ENCODE measurements around the gene SULT4A1. TPM values are rescaled to one million over a fixed set of nuclear protein-coding genes. Genes with fewer than 3 reads are reported as not detected.

SULT4A1 gene
- total RNA-seq, 1 donor from 2014 or later, result not detected

DNA sequence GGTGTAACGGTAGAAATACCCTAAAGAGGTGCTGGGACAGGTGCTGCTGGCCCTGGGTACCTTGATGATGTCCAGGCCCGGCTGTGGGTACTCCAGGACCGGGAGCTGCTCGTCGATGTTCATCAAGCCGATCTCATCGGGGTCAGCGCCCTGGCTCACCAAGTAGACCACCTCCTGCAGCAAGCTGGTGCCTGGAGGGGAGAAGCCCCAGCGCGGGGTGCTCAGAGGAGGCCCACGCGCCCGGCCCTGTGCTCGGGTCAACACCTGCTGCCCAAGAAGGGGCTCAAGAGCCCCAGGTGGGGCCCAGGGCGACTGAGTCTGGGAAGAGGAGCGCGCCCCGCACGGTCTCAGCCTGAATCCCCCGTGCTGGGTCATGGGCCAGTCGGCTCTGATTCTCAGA is 20.6 kb downstream of the SULT4A1 start:
- Mint-ChIP-seq H3K4me3 (no peak overlapping the region), H3K9me3 (no peaks in the 10 kb centered on the region), H3K4me1 (ENCODE audit: low read depth) (no peaks in the 10 kb centered on the region), H3K27me3 (ENCODE audit: insufficient read depth) (no peaks in the 10 kb centered on the region), H3K27ac (no peak overlapping the region), H3K36me3 (ENCODE audit: low read depth) (no peaks in the 10 kb centered on the region)
- DNase-seq (ENCODE audit: low spot score), result no peak
- intact Hi-C loops (cut with micrococcal nuclease), result no loop called here

DNA sequence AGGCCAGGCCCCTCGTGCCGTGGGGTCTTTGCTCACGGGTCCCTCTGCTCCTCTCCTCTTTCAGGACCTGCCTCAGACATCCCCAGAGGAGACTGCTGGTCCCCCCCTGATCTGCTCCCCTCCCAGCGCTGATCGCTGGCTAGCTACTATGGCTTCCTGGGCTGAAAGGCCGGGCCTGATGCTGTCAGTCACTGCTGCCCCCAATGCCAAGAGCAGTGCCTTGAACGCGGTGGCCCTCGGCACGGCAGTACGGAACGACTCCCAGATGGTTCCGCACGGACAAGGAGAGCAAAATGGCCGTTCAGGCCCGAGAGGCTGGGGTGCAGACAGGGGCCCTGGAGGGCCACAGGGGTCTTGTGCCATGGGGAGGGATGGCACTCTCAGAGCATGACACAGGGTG is 21.5 kb downstream of the SULT4A1 start:
- Mint-ChIP-seq H3K9me3 (no peaks in the 10 kb centered on the region), H3K27me3 (ENCODE audit: insufficient read depth) (no peaks in the 10 kb centered on the region), H3K4me1 (ENCODE audit: low read depth) (no peaks in the 10 kb centered on the region), H3K4me3 (no peak overlapping the region), H3K27ac (no peak overlapping the region), H3K36me3 (ENCODE audit: low read depth) (no peaks in the 10 kb centered on the region)
- DNase-seq (ENCODE audit: low spot score), result no peak
- intact Hi-C loops (cut with micrococcal nuclease), result no loop called here

DNA sequence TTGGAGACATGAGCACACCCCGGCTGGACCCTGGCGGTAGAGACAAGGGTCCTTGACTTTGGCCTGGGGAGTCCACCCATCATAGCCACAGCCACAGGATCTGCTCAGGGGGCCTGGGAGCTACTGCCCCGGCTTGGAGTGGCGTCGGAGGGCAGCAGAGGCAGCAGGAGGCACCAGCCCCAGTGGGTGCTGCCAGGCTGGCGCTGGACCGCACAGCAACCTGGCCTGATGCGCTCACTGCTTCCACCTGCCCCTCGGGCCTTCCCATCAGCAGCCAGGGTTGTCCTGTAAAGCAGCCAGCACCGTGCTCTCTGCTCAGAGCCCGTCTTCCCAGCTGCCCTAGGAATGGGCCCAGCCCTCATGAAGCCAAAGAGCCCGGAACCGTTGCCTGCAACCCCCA is 21.9 kb downstream of the SULT4A1 start:
- DNase-seq (ENCODE audit: low spot score), result no peak
- no peak overlapping the region for H3K27ac Mint-ChIP-seq
- no peaks in the 10 kb centered on the region for H3K9me3 Mint-ChIP-seq
- H3K4me1 Mint-ChIP-seq (ENCODE audit: low read depth), result no peaks in the 10 kb centered on the region
- H3K4me3 Mint-ChIP-seq, result no peak overlapping the region
- intact Hi-C loops (cut with micrococcal nuclease), result no loop called here
- H3K27me3 Mint-ChIP-seq (ENCODE audit: insufficient read depth), result peaks cover 2% of the 10 kb centered on the region
- H3K36me3 Mint-ChIP-seq (ENCODE audit: low read depth), result no peaks in the 10 kb centered on the region

DNA sequence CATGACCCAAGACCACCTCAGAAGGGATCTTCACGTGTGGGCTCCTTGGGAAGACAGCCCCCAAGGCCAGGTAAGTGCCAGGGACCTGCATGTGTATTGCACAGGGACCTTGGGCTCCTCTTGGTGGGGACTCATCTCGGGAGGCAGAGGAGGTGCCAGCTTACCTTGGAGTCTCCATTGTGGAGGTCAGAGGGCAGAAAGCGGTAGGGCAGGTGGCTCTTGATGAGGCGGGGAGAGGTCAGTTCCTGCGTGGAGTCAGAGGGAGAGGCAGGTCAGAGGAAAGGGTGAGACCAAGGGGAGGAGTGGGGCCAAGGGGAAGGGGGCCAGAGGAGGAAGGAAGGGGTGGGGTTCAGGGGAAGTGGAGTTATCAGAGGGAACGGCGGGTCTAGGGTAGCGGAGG is 22.5 kb downstream of the SULT4A1 start:
- no peak overlapping the region for H3K4me3 Mint-ChIP-seq
- H3K27ac Mint-ChIP-seq, result no peak overlapping the region
- intact Hi-C loops (cut with micrococcal nuclease), result no loop called here
- no peaks in the 10 kb centered on the region for H3K4me1 Mint-ChIP-seq (ENCODE audit: low read depth)
- DNase-seq (ENCODE audit: low spot score), result no peak
- no peaks in the 10 kb centered on the region for H3K9me3 Mint-ChIP-seq
- peaks cover 7% of the 10 kb centered on the region for H3K27me3 Mint-ChIP-seq (ENCODE audit: insufficient read depth)
- no peaks in the 10 kb centered on the region for H3K36me3 Mint-ChIP-seq (ENCODE audit: low read depth)

DNA sequence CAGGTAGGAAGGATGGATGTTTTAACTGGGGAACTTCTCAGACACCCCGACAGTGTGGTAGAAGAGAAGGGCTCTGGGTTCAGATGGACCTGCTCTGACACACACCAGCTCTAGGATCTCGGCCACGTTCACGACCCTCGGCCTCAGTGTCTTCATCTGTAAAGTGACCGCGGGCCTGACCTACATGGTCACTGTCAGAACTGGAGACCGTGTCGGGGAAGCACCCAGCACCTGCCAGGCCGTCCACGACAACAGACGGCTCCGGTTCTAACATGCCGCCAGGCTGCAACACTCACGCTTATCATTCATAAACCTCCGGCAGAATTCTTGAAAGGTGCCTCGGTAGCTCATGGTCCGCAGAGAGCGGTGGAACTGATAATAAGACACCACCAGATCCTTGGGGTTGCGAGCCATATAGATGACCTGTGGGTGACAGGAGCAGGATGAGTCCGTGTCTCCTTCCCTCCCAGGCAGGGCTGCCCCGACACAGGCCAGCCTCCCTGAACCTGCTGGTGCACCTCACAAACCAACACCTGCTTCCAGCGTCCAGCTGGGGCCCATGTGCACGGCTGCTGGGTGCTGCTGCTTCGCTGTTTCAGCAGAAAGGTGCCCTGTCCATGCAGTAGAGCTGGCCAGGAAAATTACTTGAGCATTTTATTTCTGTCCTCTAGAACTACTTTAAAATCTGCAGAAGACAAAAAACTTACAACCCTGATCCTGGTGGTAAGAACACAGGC is 23.6 kb downstream of the SULT4A1 start:
- Mint-ChIP-seq H3K4me3 (no peak overlapping the region), H3K9me3 (no peaks in the 10 kb centered on the region), H3K27me3 (ENCODE audit: insufficient read depth) (peaks cover 7% of the 10 kb centered on the region), H3K4me1 (ENCODE audit: low read depth) (no peaks in the 10 kb centered on the region), H3K27ac (no peak overlapping the region), H3K36me3 (ENCODE audit: low read depth) (no peaks in the 10 kb centered on the region)
- intact Hi-C loops (cut with micrococcal nuclease), result no loop called here
- DNase-seq (ENCODE audit: low spot score), result no peak

DNA sequence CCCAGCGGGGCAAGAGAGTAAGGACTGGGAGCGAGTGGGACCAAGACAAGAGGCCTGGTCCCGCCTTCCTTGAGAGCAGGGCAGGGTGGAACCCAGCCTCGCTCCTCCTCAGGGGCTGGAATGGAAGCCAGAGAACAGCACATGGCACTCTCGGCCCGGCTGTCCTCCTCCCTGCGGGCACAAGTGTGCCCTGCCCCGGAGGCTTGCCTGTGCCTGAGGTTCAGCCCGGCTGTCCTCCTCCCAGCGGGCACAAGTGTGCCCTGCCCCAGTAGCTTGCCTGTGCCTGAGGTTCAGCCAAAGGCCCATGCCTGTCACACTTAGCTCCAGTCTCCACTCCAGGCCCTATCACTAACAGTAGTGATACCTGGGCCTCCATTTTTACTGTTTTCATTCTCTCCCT is 24.2 kb downstream of the SULT4A1 start:
- intact Hi-C loops (cut with micrococcal nuclease), result no loop called here
- H3K27ac Mint-ChIP-seq, result no peak overlapping the region

DNA sequence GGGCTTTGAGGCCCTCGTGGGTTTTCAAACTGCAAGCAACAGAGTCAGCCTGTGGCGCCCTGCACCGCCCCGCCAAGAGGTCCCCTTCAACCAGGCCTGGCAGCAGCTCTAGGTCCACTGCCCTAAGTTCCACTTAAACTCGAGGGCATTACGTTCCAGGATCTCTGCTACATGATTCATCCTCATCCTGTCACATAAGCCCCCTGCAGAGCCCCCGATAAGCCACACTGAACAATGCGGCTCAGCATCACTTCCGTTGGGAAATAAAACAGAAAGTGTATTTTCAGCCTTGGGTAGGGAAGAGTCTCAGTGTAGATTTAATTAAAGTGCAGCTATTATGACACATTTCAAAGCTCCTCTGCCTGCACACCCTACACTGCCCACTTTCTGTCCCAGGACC is 24.6 kb downstream of the SULT4A1 start:
- H3K9me3 Mint-ChIP-seq, result no peaks in the 10 kb centered on the region
- peaks cover 7% of the 10 kb centered on the region for H3K27me3 Mint-ChIP-seq (ENCODE audit: insufficient read depth)
- H3K4me3 Mint-ChIP-seq, result no peak overlapping the region
- DNase-seq (ENCODE audit: low spot score), result no peak
- H3K27ac Mint-ChIP-seq, result no peak overlapping the region
- H3K36me3 Mint-ChIP-seq (ENCODE audit: low read depth), result no peaks in the 10 kb centered on the region
- intact Hi-C loops (cut with micrococcal nuclease), result no loop called here
- no peaks in the 10 kb centered on the region for H3K4me1 Mint-ChIP-seq (ENCODE audit: low read depth)

More for the DNA sequence above, 24.2 kb downstream of the SULT4A1 start:
- Mint-ChIP-seq H3K4me1 (ENCODE audit: low read depth) (no peaks in the 10 kb centered on the region), H3K36me3 (ENCODE audit: low read depth) (no peaks in the 10 kb centered on the region), H3K9me3 (no peaks in the 10 kb centered on the region), H3K4me3 (no peak overlapping the region), H3K27me3 (ENCODE audit: insufficient read depth) (peaks cover 7% of the 10 kb centered on the region)
- no peak for DNase-seq (ENCODE audit: low spot score)

DNA sequence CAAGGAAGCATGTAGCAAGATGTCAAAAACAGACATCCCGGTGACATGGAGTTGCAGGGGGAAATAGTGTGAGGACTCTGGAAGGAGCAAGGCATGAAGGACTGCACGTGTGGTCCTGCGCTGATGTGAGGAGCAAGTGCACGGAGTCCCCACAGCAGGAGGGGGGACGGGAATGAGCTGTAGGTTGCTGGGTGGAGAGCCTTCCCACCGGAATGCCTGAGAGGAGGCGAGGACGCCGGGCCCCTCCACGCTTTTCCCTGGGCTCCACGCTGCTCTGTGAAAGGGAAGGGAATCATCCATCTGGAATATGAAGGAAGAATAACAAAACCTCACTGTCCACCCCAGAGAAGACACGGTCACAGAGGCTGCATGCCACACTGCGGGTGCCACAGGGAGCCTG is 26.6 kb downstream of the SULT4A1 start:
- intact Hi-C loops (cut with micrococcal nuclease), result no loop called here
- no peak overlapping the region for H3K27ac Mint-ChIP-seq
- no peak overlapping the region for H3K4me3 Mint-ChIP-seq
- DNase-seq (ENCODE audit: low spot score), result no peak
- peaks cover 7% of the 10 kb centered on the region for H3K27me3 Mint-ChIP-seq (ENCODE audit: insufficient read depth)
- H3K9me3 Mint-ChIP-seq, result no peaks in the 10 kb centered on the region
- H3K36me3 Mint-ChIP-seq (ENCODE audit: low read depth), result no peaks in the 10 kb centered on the region
- no peaks in the 10 kb centered on the region for H3K4me1 Mint-ChIP-seq (ENCODE audit: low read depth)

DNA sequence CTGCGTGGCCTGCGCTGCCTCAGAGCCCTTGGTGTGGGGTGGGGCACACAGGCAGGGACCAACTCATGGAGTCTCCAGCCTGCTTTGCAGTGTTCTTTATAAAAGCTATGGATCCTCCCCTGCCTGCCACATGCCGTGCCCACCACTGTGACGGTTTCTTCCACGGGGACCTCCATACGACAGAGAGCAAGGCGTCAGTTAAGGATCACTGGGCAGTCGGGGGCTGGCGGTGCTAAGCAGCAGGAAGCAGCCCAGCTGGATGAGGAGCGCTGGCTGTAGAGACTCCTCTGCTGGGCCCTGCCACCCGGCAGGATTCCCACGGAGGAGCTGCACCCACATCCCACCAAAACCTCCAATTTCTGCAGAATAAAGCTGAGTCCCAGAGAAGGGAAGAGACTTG is 27.1 kb downstream of the SULT4A1 start:
- no peaks in the 10 kb centered on the region for H3K4me1 Mint-ChIP-seq (ENCODE audit: low read depth)
- DNase-seq (ENCODE audit: low spot score), result no peak
- no peaks in the 10 kb centered on the region for H3K9me3 Mint-ChIP-seq
- H3K36me3 Mint-ChIP-seq (ENCODE audit: low read depth), result no peaks in the 10 kb centered on the region
- no peak overlapping the region for H3K27ac Mint-ChIP-seq
- H3K4me3 Mint-ChIP-seq, result no peak overlapping the region
- peaks cover 7% of the 10 kb centered on the region for H3K27me3 Mint-ChIP-seq (ENCODE audit: insufficient read depth)
- intact Hi-C loops (cut with micrococcal nuclease), result no loop called here

DNA sequence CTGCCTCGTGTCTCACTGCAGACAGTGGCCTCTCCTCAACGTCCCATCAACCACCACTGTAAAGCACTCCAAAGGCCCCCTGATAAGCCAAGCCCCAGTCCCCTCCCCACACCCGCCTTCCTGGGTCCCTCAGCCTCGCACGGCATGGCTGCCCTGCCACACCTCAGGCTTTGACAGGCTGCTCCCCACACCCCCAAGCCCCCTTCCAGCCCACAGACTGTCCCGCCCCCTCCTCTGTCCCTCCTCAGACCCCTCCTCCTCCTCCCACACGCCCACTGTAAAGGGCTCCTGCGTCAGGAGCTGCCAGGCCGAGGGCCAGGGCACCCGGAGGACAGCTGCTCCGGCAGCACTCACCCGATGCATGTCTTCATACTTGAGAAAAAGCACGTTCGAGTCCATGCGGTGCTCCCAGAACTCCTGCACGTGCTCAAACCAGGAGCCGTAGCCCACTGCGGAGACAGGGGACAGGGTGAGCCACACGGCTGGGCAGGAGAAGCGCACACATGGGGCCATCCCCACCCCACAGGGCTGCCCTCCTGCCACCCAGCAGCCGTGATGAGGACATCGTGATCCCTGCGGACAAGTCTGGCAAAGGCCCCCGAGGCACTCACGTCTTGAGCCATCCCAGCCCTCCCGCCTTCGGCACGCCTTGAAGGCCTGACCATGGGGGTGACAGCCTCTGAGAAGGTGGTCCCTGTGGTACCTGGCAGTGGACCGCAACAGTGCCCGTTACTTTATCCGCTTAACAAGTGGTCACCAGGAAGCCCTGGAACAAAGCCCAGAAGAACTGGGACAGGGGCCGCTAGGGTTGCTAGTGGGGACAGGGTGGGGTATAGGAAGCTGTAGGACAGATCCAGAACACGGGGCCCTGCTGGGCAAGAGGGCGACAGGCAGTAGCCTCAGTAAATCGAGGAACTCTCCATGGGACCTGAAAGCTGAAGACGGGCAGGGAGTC is 28.8 kb downstream of the SULT4A1 start:
- Mint-ChIP-seq H3K4me1 (ENCODE audit: low read depth) (no peaks in the 10 kb centered on the region), H3K4me3 (no peak overlapping the region), H3K27me3 (ENCODE audit: insufficient read depth) (peaks cover 7% of the 10 kb centered on the region), H3K9me3 (no peaks in the 10 kb centered on the region), H3K36me3 (ENCODE audit: low read depth) (no peaks in the 10 kb centered on the region), H3K27ac (no peak overlapping the region)
- DNase-seq (ENCODE audit: low spot score), result no peak
- intact Hi-C loops (cut with micrococcal nuclease), result no loop called here

DNA sequence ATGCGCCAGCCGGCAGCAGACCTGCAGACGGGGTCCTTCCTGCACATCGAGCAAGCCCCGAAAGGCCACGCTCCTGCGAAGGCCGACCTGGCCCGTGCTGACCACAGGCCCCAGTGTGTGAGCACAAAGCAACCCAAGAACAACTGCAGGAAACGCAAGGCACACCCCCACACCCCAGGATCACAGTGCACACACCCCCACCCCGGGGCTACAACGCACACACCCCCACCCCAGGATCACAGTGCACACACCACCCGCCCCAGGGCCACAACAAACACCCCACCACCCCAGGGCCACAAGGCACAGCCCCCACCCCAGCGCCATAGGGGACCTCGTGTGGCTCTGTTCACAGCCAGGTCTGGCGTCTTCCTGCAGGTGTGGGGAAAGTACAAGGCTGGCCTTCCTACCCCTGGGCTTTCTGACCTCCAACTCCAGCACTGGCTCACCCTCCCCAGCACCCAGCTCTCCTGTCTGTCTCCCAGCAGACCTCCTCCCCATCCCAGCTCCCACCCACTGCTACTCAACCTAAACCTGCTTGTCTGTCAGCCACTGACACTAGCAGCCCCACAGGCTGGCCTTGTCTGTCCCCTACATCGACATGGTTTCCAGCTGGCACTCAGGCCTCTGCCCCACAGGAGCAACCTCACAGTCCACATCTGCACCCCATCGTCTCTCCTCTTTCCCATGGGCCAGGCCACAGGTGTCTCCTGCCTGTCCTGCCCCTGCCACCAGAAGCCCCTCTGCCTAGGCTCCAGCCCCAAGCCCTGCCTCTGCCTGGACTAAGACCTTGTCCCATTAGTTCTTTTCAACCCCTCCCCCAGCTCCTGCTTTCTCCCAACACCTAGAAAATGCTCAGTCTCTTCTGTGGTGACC is 29.7 kb downstream of the SULT4A1 start:
- no peak for DNase-seq (ENCODE audit: low spot score)
- H3K4me3 Mint-ChIP-seq, result no peak overlapping the region
- H3K27me3 Mint-ChIP-seq (ENCODE audit: insufficient read depth), result peaks cover 7% of the 10 kb centered on the region
- H3K9me3 Mint-ChIP-seq, result no peaks in the 10 kb centered on the region
- H3K36me3 Mint-ChIP-seq (ENCODE audit: low read depth), result no peaks in the 10 kb centered on the region
- no peaks in the 10 kb centered on the region for H3K4me1 Mint-ChIP-seq (ENCODE audit: low read depth)
- intact Hi-C loops (cut with micrococcal nuclease), result no loop called here
- H3K27ac Mint-ChIP-seq, result no peak overlapping the region

DNA sequence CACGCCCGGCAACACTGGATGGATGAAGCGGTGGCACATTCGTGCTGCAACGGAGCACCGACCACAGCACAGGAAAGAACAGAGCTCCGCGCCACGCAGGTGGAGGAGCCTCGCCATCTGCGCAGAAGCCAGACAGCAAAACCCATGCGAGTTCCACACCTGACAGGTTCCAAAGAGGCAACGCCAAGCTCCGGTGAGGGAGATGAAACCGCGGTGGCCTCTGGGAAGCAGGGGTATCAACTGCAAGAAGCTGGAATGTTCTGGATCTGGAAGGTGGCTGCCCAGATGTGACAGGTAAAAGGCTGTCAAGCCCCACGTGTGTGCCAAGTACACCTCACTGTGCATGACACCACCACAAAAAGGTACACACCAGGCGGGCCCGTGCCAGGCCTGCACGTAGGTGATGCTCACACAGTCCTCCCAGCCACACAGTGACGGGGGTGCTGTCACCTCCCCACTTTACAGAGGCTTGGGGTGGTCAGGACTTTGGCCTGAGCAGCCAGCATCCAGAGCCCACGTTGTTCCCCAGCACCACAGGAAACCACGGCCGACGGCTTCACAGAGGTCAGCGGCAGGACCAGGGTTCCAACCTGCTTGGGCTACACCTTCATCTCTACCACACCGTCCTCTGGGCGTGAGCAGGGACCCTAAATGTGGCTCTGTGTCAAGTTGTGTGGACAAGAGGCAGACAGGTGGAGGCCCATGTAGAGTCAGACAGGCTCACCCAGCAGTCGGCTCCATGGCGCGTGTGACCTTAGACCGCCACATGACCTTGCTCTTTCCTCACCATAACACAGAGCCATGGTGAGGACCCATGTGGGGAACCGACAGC is 30.5 kb downstream of the SULT4A1 start:
- Mint-ChIP-seq H3K4me1 (ENCODE audit: low read depth) (no peaks in the 10 kb centered on the region), H3K27me3 (ENCODE audit: insufficient read depth) (peaks cover 7% of the 10 kb centered on the region), H3K27ac (no peak overlapping the region), H3K9me3 (no peaks in the 10 kb centered on the region), H3K36me3 (ENCODE audit: low read depth) (no peaks in the 10 kb centered on the region), H3K4me3 (no peak overlapping the region)
- intact Hi-C loops (cut with micrococcal nuclease), result no loop called here
- no peak for DNase-seq (ENCODE audit: low spot score)

Data from activated T-helper 1 cell treated with anti-CD3 and anti-CD28 coated beads, Interleukin-12 subunit alpha, Interleukin-12 subunit beta, Interleukin-2, Interleukin-4 antibody, amounts not matched to agents 30 ng/mL and 10 ng/mL and 1 ng/mL, durations not matched to agents 14 hours and 24 hours and 36 hours (primary cell).